ENCODE results near the gene HOXA2. TPM values are rescaled to one million over a fixed set of nuclear protein-coding genes. Genes with fewer than 3 reads are reported as not detected.

HOXA2 gene
- total and polyA plus RNA-seq, 12 donors, result 0.41 to 5.7 (median 1.2) TPM; not detected in 1

- DNase-seq, result peak in 2 of 7 donors; percentile 39 to 59
- no peaks in the 10 kb centered on the region for H3K36me3 ChIP-seq (replicated peaks in 1 of 2)
- H3K27ac ChIP-seq, result peak overlapping the region in 4 of 5 donors; percentile 7 to 90 (median 52)
- intact Hi-C loops (cut with DNase I), result loop anchor here in 1 of 2 donors (10.0 kb wide), 1 partner anchor 240 kb away; the partner anchor contains the start of gene SKAP2
- H3K9me3 ChIP-seq (replicated peaks in 1 of 3), result no peaks in the 10 kb centered on the region
- 66 to 73% (median 71%) methylated on average over 13 of the region's 13 CpGs for WGBS, 4 donors
- H3K27me3 ChIP-seq, result no peaks in the 10 kb centered on the region
- peak overlapping the region in 1 of 4 donors; percentile 64 for H3K4me3 ChIP-seq
- no peak for TF ChIP-seq POLR2A (IDR thresholded peaks at IDR 0.05)
- TF ChIP-seq, protein P1, sequence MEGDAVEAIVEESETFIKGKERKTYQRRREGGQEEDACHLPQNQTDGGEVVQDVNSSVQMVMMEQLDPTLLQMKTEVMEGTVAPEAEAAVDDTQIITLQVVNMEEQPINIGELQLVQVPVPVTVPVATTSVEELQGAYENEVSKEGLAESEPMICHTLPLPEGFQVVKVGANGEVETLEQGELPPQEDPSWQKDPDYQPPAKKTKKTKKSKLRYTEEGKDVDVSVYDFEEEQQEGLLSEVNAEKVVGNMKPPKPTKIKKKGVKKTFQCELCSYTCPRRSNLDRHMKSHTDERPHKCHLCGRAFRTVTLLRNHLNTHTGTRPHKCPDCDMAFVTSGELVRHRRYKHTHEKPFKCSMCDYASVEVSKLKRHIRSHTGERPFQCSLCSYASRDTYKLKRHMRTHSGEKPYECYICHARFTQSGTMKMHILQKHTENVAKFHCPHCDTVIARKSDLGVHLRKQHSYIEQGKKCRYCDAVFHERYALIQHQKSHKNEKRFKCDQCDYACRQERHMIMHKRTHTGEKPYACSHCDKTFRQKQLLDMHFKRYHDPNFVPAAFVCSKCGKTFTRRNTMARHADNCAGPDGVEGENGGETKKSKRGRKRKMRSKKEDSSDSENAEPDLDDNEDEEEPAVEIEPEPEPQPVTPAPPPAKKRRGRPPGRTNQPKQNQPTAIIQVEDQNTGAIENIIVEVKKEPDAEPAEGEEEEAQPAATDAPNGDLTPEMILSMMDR (IDR thresholded peaks at IDR 0.05), result no peak
- peaks cover 0 to 19% of the 10 kb centered on the region in 2 donors for H3K4me1 ChIP-seq (replicated peaks in 1 of 2)
These were observed 2.0 kb upstream of the HOXA2 start for GRCh38 chr7:27104341-27105058.

GRCh38 chr7:27103489-27104226 is 1.2 kb upstream of the HOXA2 start:
- H3K27me3 ChIP-seq, result no peaks in the 10 kb centered on the region
- peak in 2 of 7 donors; percentile 27 to 52 for DNase-seq
- H3K4me3 ChIP-seq, result peak overlapping the region in 1 of 4 donors; percentile 64

DNA sequence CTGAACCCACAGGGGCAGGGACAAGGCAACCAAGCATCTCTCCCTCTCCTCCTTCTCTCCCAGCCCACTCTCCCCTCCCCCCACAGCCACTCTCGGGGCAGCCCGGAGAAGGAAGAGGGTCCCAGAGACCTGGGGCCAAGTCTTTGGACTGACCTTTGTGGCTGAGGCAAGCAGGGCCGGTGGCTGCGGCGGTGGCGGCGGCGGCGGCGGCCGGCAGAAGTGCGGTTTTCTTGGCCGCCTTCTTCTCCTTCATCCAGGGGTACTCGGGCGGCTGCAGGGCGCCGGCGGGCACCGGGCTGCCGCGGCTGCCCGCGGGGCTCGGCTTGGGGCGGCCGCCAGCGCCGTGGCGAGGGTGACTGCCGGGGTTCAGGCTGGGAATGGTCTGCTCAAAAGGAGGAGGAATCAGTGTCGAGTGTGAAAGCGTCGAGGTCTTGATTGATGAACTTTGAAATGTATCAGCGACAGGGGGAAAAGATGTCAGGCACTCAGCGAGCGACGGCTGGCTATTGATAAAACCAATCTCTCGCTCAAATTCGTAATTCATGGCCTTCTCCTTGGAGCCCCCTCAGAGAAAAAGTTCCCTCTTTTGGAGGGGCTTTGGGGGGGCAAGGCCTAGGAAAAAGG is 414 bp downstream of the HOXA2 start:
- Histone ChIP-seq H3K27me3 (no peaks in the 10 kb centered on the region), H3K4me3 (peak overlapping the region in 2 of 4 donors; percentile 18 to 64), H3K4me1 (replicated peaks in 1 of 2) (peaks cover 14 to 40% of the 10 kb centered on the region in 2 donors), H3K27ac (peak overlapping the region in 3 of 5 donors; percentile 29 to 90 (median 87)), H3K9me3 (replicated peaks in 1 of 3) (no peaks in the 10 kb centered on the region), H3K36me3 (replicated peaks in 1 of 2) (no peaks in the 10 kb centered on the region)
- WGBS, 4 donors, result 3 to 9% (median 7%) methylated on average over 11 to 39 of the region's 39 CpGs
- intact Hi-C loops (cut with DNase I), result loop anchor here in 1 of 2 donors (10.0 kb wide), 1 partner anchor 237 kb away; the partner anchor contains the start of gene SKAP2
- DNase-seq, result no peak
- no peak for TF ChIP-seq POLR2A (IDR thresholded peaks at IDR 0.05)
- TF ChIP-seq, protein P1 (IDR thresholded peaks at IDR 0.05), result no peak

More at GRCh38 chr7:27103489-27104226, 1.2 kb upstream of the HOXA2 start:
- WGBS, 4 donors, result 41 to 51% (median 48%) methylated on average over 29 to 35 of the region's 35 CpGs
- TF ChIP-seq, protein P1 (IDR thresholded peaks at IDR 0.05), result no peak
- TF ChIP-seq POLR2A (IDR thresholded peaks at IDR 0.05), result no peak
- Histone ChIP-seq H3K9me3 (replicated peaks in 1 of 3) (no peaks in the 10 kb centered on the region), H3K36me3 (replicated peaks in 1 of 2) (no peaks in the 10 kb centered on the region), H3K27ac (peak overlapping the region in 2 of 5 donors; percentile 76 to 90), H3K4me1 (replicated peaks in 1 of 2) (peaks cover 0 to 24% of the 10 kb centered on the region in 2 donors)
- intact Hi-C loops (cut with DNase I), result loop anchor here in 1 of 2 donors (10.0 kb wide), 1 partner anchor 239 kb away; the partner anchor contains the start of gene SKAP2

Measured in adrenal gland (tissue), 12 donors.